ENCODE data around the gene C4orf50. TPM values are rescaled to one million over a fixed set of nuclear protein-coding genes. Genes with fewer than 3 reads are reported as not detected.

The C4orf50 gene
- total and polyA plus RNA-seq, 2 experiments from 2014 or later = 0.06 to 0.31 TPM

DNA sequence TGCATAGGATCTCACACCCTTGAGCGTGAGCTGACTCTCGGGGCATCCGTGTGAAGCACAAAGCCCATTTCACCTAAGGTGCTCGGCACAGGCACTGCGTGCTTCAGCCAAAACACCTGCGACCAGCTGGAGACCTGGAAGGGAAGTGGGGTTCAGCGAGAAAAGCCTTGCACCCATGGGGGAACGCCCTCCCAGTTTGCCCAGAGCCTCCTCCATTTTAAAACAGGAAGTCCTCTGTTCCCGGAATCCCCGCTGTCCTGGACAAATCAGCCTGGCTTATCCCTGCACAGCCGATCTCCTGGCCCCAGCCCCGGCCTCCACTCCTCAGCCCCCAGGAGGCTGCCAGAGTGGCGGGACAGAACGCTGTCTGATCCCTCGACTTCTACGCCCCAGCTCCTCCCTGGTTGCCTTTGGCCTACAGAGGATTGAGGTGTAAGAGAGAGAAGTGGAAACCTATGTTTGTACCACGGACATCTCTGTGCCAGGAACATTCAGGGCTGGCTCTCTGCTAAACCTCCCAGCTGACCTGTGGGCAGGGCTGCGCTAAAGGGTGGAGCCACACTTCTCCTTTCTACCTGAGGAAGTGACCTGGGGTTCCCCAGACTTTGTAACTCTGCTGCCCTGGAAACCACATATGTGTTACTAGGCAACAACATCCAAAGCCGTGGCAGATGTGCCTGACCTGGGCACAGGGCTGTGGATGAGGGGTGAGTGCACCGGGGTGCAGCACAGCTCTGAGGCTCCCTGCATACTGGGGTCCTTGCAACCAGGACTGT, 3.8 kb upstream of the C4orf50 start:
- ATAC-seq = no peak
- 0 out of 2 replicates have a peak, but pooled peaks cover 4% of the 10 kb centered on the region for H3F3A ChIP-seq (replicated peaks; ENCODE audit: low read depth)
- H3K4me3 Mint-ChIP-seq = no peak overlapping the region
- H3K27me3 Mint-ChIP-seq (ENCODE audit: insufficient read depth, low read depth, poor library complexity) = peaks cover 4% of the 10 kb centered on the region
- no peaks in the 10 kb centered on the region for H3K27me3 ChIP-seq (ENCODE audit: insufficient read depth)
- no peaks in the 10 kb centered on the region for H3K36me3 ChIP-seq (ENCODE audit: insufficient read depth)
- H3K4me2 ChIP-seq = no peak overlapping the region
- peaks cover 23% of the 10 kb centered on the region for H3K4me1 Mint-ChIP-seq
- no peak overlapping the region for H3K27ac ChIP-seq (ENCODE audit: low read depth)
- no peaks in the 10 kb centered on the region; the same call in 2 of the 3 replicates for H3K36me3 Mint-ChIP-seq (ENCODE audit: low read depth)
- H2AFZ ChIP-seq = no peak overlapping the region
- H3K9me3 Mint-ChIP-seq = no peaks in the 10 kb centered on the region
- no peaks in the 10 kb centered on the region for H3K4me1 ChIP-seq (ENCODE audit: insufficient read depth)
- no peaks in the 10 kb centered on the region for H4K20me1 ChIP-seq (replicated peaks; ENCODE audit: insufficient read depth)
- no peak overlapping the region for H3K27ac Mint-ChIP-seq
- TF ChIP-seq, protein P1, sequence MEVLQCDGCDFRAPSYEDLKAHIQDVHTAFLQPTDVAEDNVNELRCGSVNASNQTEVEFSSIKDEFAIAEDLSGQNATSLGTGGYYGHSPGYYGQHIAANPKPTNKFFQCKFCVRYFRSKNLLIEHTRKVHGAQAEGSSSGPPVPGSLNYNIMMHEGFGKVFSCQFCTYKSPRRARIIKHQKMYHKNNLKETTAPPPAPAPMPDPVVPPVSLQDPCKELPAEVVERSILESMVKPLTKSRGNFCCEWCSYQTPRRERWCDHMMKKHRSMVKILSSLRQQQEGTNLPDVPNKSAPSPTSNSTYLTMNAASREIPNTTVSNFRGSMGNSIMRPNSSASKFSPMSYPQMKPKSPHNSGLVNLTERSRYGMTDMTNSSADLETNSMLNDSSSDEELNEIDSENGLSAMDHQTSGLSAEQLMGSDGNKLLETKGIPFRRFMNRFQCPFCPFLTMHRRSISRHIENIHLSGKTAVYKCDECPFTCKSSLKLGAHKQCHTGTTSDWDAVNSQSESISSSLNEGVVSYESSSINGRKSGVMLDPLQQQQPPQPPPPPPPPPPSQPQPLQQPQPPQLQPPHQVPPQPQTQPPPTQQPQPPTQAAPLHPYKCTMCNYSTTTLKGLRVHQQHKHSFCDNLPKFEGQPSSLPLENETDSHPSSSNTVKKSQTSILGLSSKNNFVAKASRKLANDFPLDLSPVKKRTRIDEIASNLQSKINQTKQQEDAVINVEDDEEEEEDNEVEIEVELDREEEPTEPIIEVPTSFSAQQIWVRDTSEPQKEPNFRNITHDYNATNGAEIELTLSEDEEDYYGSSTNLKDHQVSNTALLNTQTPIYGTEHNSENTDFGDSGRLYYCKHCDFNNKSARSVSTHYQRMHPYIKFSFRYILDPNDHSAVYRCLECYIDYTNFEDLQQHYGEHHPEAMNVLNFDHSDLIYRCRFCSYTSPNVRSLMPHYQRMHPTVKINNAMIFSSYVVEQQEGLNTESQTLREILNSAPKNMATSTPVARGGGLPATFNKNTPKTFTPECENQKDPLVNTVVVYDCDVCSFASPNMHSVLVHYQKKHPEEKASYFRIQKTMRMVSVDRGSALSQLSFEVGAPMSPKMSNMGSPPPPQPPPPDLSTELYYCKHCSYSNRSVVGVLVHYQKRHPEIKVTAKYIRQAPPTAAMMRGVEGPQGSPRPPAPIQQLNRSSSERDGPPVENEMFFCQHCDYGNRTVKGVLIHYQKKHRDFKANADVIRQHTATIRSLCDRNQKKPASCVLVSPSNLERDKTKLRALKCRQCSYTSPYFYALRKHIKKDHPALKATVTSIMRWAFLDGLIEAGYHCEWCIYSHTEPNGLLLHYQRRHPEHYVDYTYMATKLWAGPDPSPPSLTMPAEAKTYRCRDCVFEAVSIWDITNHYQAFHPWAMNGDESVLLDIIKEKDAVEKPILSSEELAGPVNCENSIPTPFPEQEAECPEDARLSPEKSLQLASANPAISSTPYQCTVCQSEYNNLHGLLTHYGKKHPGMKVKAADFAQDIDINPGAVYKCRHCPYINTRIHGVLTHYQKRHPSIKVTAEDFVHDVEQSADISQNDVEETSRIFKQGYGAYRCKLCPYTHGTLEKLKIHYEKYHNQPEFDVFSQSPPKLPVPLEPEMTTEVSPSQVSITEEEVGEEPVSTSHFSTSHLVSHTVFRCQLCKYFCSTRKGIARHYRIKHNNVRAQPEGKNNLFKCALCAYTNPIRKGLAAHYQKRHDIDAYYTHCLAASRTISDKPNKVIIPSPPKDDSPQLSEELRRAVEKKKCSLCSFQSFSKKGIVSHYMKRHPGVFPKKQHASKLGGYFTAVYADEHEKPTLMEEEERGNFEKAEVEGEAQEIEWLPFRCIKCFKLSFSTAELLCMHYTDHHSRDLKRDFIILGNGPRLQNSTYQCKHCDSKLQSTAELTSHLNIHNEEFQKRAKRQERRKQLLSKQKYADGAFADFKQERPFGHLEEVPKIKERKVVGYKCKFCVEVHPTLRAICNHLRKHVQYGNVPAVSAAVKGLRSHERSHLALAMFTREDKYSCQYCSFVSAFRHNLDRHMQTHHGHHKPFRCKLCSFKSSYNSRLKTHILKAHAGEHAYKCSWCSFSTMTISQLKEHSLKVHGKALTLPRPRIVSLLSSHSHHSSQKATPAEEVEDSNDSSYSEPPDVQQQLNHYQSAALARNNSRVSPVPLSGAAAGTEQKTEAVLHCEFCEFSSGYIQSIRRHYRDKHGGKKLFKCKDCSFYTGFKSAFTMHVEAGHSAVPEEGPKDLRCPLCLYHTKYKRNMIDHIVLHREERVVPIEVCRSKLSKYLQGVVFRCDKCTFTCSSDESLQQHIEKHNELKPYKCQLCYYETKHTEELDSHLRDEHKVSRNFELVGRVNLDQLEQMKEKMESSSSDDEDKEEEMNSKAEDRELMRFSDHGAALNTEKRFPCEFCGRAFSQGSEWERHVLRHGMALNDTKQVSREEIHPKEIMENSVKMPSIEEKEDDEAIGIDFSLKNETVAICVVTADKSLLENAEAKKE (CRISPR knock-in tag; IDR thresholded peaks at IDR 0.05) = no peak
- TF ChIP-seq EZH2phosphoT487 (IDR thresholded peaks at IDR 0.05; ENCODE audit: unreplicated experiment) = no peak
- TF ChIP-seq EZH2 (IDR thresholded peaks at IDR 0.05; ENCODE audit: low read depth, unreplicated experiment) = no peak
- no peak for TF ChIP-seq CREB1 (CRISPR knock-in tag; IDR thresholded peaks at IDR 0.05; ENCODE audit: low read depth)
- no peak for DNase-seq (ENCODE audit: low spot score)
- no peaks in the 10 kb centered on the region for H3K79me2 ChIP-seq (replicated peaks; ENCODE audit: insufficient read depth)
- no peak overlapping the region for H3K4me3 ChIP-seq
- no peaks in the 10 kb centered on the region for H3K9me2 ChIP-seq (ENCODE audit: insufficient read depth)

GRCh38 chr4:6020613-6021012, 2.4 kb upstream of the C4orf50 start:
- H3K27me3 Mint-ChIP-seq (ENCODE audit: insufficient read depth, low read depth, poor library complexity) = peaks cover 4% of the 10 kb centered on the region
- no peak for TF ChIP-seq ZNF114 (CRISPR knock-in tag; IDR thresholded peaks at IDR 0.05)
- TF ChIP-seq JUNB (IDR thresholded peaks at IDR 0.05; ENCODE audit: unreplicated experiment) = no peak
- no peak for TF ChIP-seq EZH2phosphoT487 (IDR thresholded peaks at IDR 0.05; ENCODE audit: unreplicated experiment)
- TF ChIP-seq EZH2 (IDR thresholded peaks at IDR 0.05; ENCODE audit: low read depth, unreplicated experiment) = no peak
- TF ChIP-seq ETS1 (IDR thresholded peaks at IDR 0.05) = no peak
- no peak for TF ChIP-seq STAT1 (IDR thresholded peaks at IDR 0.05; ENCODE audit: unreplicated experiment)
- Histone ChIP-seq H3K4me1 (ENCODE audit: insufficient read depth) (no peaks in the 10 kb centered on the region), H3K9me2 (ENCODE audit: insufficient read depth) (no peaks in the 10 kb centered on the region), H3K27ac (ENCODE audit: low read depth) (no peak overlapping the region), H3K27me3 (ENCODE audit: insufficient read depth) (no peaks in the 10 kb centered on the region), H3F3A (replicated peaks; ENCODE audit: low read depth) (0 out of 2 replicates have a peak, but pooled peaks cover 4% of the 10 kb centered on the region), H3K79me2 (replicated peaks; ENCODE audit: insufficient read depth) (no peaks in the 10 kb centered on the region), H3K36me3 (ENCODE audit: insufficient read depth) (no peaks in the 10 kb centered on the region), H3K4me2 (no peak overlapping the region), H2AFZ (no peak overlapping the region), H3K4me3 (no peak overlapping the region), H4K20me1 (replicated peaks; ENCODE audit: insufficient read depth) (no peaks in the 10 kb centered on the region)
- ATAC-seq = no peak
- DNase-seq (ENCODE audit: low spot score) = no peak
- no peaks in the 10 kb centered on the region for H3K9me3 Mint-ChIP-seq
- no peak overlapping the region for H3K27ac Mint-ChIP-seq
- peaks cover 23% of the 10 kb centered on the region for H3K4me1 Mint-ChIP-seq
- H3K36me3 Mint-ChIP-seq (ENCODE audit: low read depth) = no peaks in the 10 kb centered on the region; the same call in 2 of the 3 replicates
- no peak overlapping the region; the same call in 2 of the 3 replicates for H3K4me3 Mint-ChIP-seq

All from GM23338 (cell line).